GM19455 (cell line): ENCODE data around the gene S100A11.
"Not testable (repeated sequence)": the region's sequence is repeated elsewhere in the genome, so short reads cannot be mapped to it uniquely, and the experiment has no call there.

ENCODE experiments used
- ATAC-seq: cut with Tn5 transposase; IDR thresholded peaks from one replicate; pipeline ENCODE4 v1.9.1; 2021; ENCODE audit not compliant: unreplicated experiment

Gene S100A11

GRCh38 chr1:152036267-152037216 is at the start of gene S100A11:
Gene S100A11 (minus strand): TSS chr1:152037004. CDS start chr1:152036915, 89 bp downstream.
- ATAC-seq, result peak; percentile 48

- no peak for ATAC-seq
Measured at GRCh38 chr1:152084853-152085252, 48.0 kb upstream of the S100A11 start.

- ATAC-seq, result not testable (repeated sequence)
Measured at GRCh38 chr1:152081026-152081425, 44.2 kb upstream of the S100A11 start.

GRCh38 chr1:152080494-152080893 is 43.7 kb upstream of the S100A11 start:
- ATAC-seq, result not testable (repeated sequence)

- no peak for ATAC-seq
Measured at GRCh38 chr1:152078831-152079441, 42.1 kb upstream of the S100A11 start.

- ATAC-seq, result no peak
Measured at GRCh38 chr1:152072311-152072710, 35.5 kb upstream of the S100A11 start.

- no peak for ATAC-seq
Measured at GRCh38 chr1:152071123-152071522, 34.3 kb upstream of the S100A11 start.

- ATAC-seq, result no peak
Measured at GRCh38 chr1:152067929-152068328, 31.1 kb upstream of the S100A11 start.

- ATAC-seq, result no peak
Measured at GRCh38 chr1:152067150-152067549, 30.3 kb upstream of the S100A11 start.

GRCh38 chr1:152061952-152062351 is 25.1 kb upstream of the S100A11 start:
- no peak for ATAC-seq

GRCh38 chr1:152053375-152053774 is 16.6 kb upstream of the S100A11 start:
- no peak for ATAC-seq

- no peak for ATAC-seq
Measured at GRCh38 chr1:152052606-152053005, 15.8 kb upstream of the S100A11 start.

GRCh38 chr1:152050886-152051675 is 14.3 kb upstream of the S100A11 start:
- no peak for ATAC-seq

GRCh38 chr1:152049291-152050083 is 12.7 kb upstream of the S100A11 start:
- ATAC-seq, result no peak

GRCh38 chr1:152048416-152049009 is 11.7 kb upstream of the S100A11 start:
- ATAC-seq, result peak; percentile 11

GRCh38 chr1:152047730-152048415 is 11.1 kb upstream of the S100A11 start:
- peak; percentile 96 for ATAC-seq

GRCh38 chr1:152047413-152047729 is 10.6 kb upstream of the S100A11 start:
- ATAC-seq, result no peak

GRCh38 chr1:152044386-152044785 is 7.6 kb upstream of the S100A11 start:
- ATAC-seq, result no peak

- ATAC-seq, result no peak
Measured at GRCh38 chr1:152043870-152044269, 7.1 kb upstream of the S100A11 start.

GRCh38 chr1:152042030-152042429 is 5.2 kb upstream of the S100A11 start:
- no peak for ATAC-seq
